Measurements from ENCODE around the gene TBL1X. TPM values are rescaled to one million over a fixed set of nuclear protein-coding genes. Genes with fewer than 3 reads are reported as not detected.

The TBL1X gene
- total RNA-seq, 6 donors from 2014 or later = 6.3 to 21.4 (median 12.8) TPM

DNA sequence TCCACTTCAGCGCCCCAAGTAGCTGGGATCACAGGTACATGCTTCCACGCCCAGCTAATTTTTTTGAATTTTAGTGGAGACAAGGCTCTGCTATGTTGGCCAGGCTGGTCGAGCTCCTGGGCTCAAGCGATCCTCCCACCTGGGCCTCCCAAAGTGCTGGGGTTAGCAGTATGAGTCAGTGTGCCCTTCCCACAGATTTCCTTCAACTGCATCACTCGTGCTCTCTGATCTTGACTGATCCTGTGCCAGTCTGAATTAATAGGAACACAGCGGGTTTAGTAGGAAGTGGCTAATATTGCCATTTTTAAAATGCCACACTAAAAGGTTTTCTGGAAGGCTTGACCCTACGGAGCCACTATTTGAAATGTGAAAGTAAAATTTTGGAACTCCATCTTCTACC is 317.1 kb downstream of the TBL1X start:
- DNase-seq = no peak
- 79 to 92% methylated on average over 7 of the region's 7 CpGs for WGBS, 2 donors
- no peak overlapping the region for H3K27ac ChIP-seq

DNA sequence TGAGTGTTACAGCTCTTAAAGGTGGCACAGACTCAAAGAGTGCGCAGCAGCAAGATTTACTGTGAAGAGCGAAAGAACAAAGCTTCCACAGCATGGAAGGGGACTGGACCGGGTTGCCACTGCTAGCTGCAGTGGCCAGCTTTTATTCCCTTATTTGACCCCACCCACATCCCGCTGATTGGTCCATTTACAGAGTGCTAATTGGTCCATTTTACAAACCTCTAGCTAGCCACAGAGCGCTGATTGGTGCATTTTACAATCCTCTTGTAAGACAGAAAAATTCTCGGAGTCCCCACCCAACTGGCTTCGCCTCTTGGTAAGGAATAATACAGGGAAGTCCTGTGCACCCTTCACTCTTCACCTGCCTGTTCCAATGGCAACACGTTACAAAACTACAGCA is 319.5 kb downstream of the TBL1X start:
- Histone ChIP-seq H3K36me3 (no peaks in the 10 kb centered on the region), H3K4me1 (peaks cover 0 to 25% (median 0%) of the 10 kb centered on the region in 4 donors), H3K27ac (no peak overlapping the region), H3K9me3 (no peaks in the 10 kb centered on the region), H3K4me3 (no peak overlapping the region), H3K27me3 (peaks cover 0 to 20% (median 0%) of the 10 kb centered on the region in 4 donors)
- ATAC-seq (ENCODE audit: low FRiP score in 2 of 2) = no peak
- WGBS, 2 donors = 87 to 100% methylated on average over 4 to 8 of the region's 8 CpGs
- no peak for DNase-seq
- TF ChIP-seq, protein P1, sequence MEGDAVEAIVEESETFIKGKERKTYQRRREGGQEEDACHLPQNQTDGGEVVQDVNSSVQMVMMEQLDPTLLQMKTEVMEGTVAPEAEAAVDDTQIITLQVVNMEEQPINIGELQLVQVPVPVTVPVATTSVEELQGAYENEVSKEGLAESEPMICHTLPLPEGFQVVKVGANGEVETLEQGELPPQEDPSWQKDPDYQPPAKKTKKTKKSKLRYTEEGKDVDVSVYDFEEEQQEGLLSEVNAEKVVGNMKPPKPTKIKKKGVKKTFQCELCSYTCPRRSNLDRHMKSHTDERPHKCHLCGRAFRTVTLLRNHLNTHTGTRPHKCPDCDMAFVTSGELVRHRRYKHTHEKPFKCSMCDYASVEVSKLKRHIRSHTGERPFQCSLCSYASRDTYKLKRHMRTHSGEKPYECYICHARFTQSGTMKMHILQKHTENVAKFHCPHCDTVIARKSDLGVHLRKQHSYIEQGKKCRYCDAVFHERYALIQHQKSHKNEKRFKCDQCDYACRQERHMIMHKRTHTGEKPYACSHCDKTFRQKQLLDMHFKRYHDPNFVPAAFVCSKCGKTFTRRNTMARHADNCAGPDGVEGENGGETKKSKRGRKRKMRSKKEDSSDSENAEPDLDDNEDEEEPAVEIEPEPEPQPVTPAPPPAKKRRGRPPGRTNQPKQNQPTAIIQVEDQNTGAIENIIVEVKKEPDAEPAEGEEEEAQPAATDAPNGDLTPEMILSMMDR (IDR thresholded peaks at IDR 0.05) = no peak
- no peak for TF ChIP-seq EP300 (IDR thresholded peaks at IDR 0.05)
- no peak for TF ChIP-seq POLR2A (IDR thresholded peaks at IDR 0.05)
- TF ChIP-seq POLR2AphosphoS5 (IDR thresholded peaks at IDR 0.05) = no peak

More for the DNA sequence above, 317.1 kb downstream of the TBL1X start:
- no peak for ATAC-seq (ENCODE audit: low FRiP score in 2 of 2)
- peaks cover 0 to 18% (median 0%) of the 10 kb centered on the region in 4 donors for H3K27me3 ChIP-seq
- peaks cover 0 to 17% (median 0%) of the 10 kb centered on the region in 4 donors for H3K4me1 ChIP-seq
- no peaks in the 10 kb centered on the region for H3K9me3 ChIP-seq
- TF ChIP-seq EP300 (IDR thresholded peaks at IDR 0.05) (no peak), POLR2AphosphoS5 (IDR thresholded peaks at IDR 0.05) (no peak)
- H3K4me3 ChIP-seq = no peak overlapping the region
- H3K36me3 ChIP-seq = no peaks in the 10 kb centered on the region

DNA sequence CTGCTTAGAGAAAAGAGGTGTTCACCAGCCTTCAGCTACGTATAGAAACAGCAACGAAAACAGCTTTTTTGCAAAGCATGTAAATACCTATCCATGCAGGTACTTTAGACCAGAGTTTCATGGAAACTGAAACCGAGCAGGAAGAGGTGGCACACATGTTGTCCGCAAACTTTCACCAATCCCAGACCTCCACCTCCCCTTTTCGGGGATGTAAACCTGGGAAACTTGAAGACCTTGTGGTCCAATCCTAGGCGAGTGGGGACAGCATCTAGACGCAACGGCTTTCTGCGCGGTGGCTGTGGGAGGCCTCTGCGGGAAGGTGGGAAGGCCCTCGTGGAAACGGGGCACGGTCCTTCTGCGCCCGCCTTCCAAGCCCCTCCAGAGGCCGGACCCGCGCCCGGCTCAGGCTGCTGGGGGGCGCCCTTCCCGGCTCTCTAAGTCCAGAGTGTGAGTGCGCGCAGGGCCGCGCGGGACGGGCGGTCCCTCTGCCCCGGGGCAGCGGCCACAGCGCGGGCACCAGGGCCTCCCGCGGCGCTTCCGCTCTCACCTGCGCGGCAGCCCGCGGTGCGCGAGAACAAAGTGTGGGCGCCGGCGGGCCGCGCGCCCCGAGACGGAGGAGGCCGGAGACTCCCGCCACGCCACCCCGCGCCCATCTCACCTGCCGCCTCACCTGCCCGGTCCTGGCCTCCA is 320.5 kb downstream of the TBL1X start:
- H3K4me3 ChIP-seq = peak overlapping the region in 3 of 4 donors; percentile 60 to 71 (median 61)
- peak in 1 of 2 donors; percentile 70 for DNase-seq
- no peaks in the 10 kb centered on the region for H3K9me3 ChIP-seq
- peaks cover 0 to 20% (median 0%) of the 10 kb centered on the region in 4 donors for H3K27me3 ChIP-seq
- peak overlapping the region in 1 of 4 donors; percentile 88 for H3K27ac ChIP-seq
- no peak for TF ChIP-seq EP300 (IDR thresholded peaks at IDR 0.05)
- TF ChIP-seq POLR2AphosphoS5 (IDR thresholded peaks at IDR 0.05) = no peak
- TF ChIP-seq POLR2A (IDR thresholded peaks at IDR 0.05) = no peak
- TF ChIP-seq, protein P1 (IDR thresholded peaks at IDR 0.05) = no peak
- H3K4me1 ChIP-seq = peaks cover 0 to 25% (median 0%) of the 10 kb centered on the region in 4 donors
- H3K36me3 ChIP-seq = no peaks in the 10 kb centered on the region
- no peak for ATAC-seq (ENCODE audit: low FRiP score in 2 of 2)
- 51% methylated on average over 10 of the region's 58 CpGs; no CpG with 5 or more reads in 1 of the 2 donors for WGBS, 2 donors

DNA sequence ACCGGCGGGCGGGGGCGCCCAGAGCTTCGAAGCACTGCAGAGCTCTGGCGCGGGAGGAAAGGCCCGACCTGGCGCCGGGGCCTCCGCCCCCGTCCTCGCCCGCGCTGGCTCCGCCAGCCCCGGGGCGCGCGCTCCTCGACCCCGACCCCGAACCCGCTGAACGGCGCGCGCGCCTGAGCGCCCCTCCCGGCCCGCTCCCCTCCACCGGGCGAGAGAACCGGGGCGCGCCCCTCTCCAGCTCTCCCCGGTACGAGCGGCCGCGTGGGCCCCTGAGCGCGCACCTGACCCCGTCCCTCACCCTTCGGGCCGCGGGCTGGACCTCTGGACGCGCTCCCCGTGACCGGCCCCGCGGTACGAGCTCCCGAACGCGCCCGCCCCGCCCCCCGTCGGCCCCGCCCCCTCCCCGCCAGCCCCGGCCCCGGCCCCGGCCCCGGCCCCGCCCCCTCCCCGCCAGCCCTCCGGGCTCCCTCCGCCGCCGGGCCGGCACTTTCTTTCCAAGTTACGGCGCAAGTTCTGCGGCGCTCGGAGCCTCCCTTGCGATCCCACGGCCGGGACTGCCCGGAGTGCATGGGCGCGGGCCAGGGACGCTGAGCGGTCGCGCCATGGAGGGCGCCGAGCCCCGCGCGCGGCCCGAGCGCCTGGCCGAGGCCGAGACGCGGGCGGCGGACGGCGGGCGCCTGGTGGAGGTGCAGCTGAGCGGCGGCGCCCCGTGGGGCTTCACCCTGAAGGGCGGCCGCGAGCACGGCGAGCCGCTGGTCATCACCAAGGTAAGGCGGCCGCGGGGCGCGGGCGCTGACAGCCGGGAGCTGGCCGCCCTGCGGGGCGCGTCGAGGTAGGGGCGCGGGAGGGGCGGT is 321.3 kb downstream of the TBL1X start, which contains the start of gene SHROOM2:
Gene SHROOM2 (plus strand): TSS at position 486 of the 854 bp plus-strand sequence. CDS start 117 bp downstream, at position 603.
- Histone ChIP-seq H3K27me3 (peaks cover 0 to 20% (median 0%) of the 10 kb centered on the region in 4 donors), H3K4me1 (peaks cover 0 to 25% (median 0%) of the 10 kb centered on the region in 4 donors), H3K4me3 (peak within 1 kb of the TSS; percentile 36 to 71 (median 60)), H3K9me3 (no peaks in the 10 kb centered on the region), H3K36me3 (no peaks in the 10 kb centered on the region), H3K27ac (peak within 1 kb of the TSS; percentile 61 to 88 (median 65))
- ATAC-seq (ENCODE audit: low FRiP score in 2 of 2) = peak in 1 of 2 donors; percentile 31
- WGBS, 2 donors = 23% methylated on average over 11 of the region's 132 CpGs; no CpG with 5 or more reads in 1 of the 2 donors
- TF ChIP-seq EP300 (IDR thresholded peaks at IDR 0.05) (no peak), POLR2AphosphoS5 (IDR thresholded peaks at IDR 0.05) (peak in 1 of 2 donors; percentile 17)
- DNase-seq = peak in 1 of 2 donors; percentile 81

DNA sequence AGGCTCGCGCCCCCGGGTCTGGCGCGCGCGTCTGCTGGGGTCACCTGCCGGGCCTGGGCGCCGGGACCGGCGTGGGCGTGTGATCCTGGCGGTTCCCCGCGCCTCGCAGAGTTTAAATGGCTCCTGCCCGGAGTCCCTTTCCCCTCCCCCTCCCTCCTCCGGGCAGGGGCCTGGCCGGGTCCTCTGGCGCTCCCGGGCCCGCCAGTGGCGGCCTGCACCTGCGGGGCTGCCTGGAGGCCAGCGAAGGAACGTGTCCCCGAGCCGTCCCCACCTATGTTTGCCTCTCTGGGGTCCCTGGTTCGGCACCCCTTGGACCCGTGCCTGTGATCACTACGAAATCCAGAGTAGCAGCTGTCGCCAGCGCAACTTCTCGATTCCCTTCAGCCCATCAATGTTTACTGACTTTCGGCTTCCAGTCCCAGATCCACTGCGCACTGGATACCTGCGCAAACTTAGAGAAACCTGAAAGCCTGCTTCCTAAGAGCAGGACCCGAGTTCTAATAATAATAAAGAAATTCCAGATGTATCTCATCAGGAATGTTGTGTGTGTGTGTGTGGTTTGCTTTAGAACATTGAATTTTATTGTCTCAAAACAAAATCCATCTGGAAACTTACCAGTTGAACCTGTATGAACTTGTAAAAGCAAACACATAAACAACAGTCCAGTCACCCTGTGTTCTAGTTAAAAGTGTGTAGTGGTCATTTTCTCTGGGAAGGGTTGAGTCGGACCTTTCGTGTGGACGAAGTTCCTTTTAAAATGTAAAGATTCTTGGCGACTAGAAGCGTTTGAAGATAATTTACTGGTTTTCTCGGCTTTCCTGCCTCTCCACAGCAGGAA is 322.2 kb downstream of the TBL1X start:
- peaks cover 0 to 20% (median 0%) of the 10 kb centered on the region in 4 donors for H3K27me3 ChIP-seq
- DNase-seq (no peak), ATAC-seq (ENCODE audit: low FRiP score in 2 of 2) (no peak)
- H3K36me3 ChIP-seq = no peaks in the 10 kb centered on the region
- no peaks in the 10 kb centered on the region for H3K9me3 ChIP-seq
- H3K4me3 ChIP-seq = peak overlapping the region; percentile 36 to 71 (median 60)
- WGBS, 2 donors = 7 to 23% methylated on average over 8 to 25 of the region's 45 CpGs
- peaks cover 0 to 25% (median 0%) of the 10 kb centered on the region in 4 donors for H3K4me1 ChIP-seq
- peak overlapping the region; percentile 61 to 88 (median 65) for H3K27ac ChIP-seq
- TF ChIP-seq POLR2A (IDR thresholded peaks at IDR 0.05) (no peak), POLR2AphosphoS5 (IDR thresholded peaks at IDR 0.05) (no peak), EP300 (IDR thresholded peaks at IDR 0.05) (no peak)
- TF ChIP-seq, protein P1 (IDR thresholded peaks at IDR 0.05) = no peak
